Tracheal epithelial cell (primary cell): Measurements from ENCODE around the gene KCNMB3. TPM values are rescaled to one million over a fixed set of nuclear protein-coding genes. Genes with fewer than 3 reads are reported as not detected.

Experiments used
- total RNA-seq: library from RNA; depleted of rRNA; stranded (reverse); fragments of >200 nt; gene quantifications from 2 replicates; pipeline ENCODE4 v1.2.1, GENCODE V29; 2014

KCNMB3 gene
- under 0.01 and 0.21 TPM in 2 replicates for total RNA-seq

DNA sequence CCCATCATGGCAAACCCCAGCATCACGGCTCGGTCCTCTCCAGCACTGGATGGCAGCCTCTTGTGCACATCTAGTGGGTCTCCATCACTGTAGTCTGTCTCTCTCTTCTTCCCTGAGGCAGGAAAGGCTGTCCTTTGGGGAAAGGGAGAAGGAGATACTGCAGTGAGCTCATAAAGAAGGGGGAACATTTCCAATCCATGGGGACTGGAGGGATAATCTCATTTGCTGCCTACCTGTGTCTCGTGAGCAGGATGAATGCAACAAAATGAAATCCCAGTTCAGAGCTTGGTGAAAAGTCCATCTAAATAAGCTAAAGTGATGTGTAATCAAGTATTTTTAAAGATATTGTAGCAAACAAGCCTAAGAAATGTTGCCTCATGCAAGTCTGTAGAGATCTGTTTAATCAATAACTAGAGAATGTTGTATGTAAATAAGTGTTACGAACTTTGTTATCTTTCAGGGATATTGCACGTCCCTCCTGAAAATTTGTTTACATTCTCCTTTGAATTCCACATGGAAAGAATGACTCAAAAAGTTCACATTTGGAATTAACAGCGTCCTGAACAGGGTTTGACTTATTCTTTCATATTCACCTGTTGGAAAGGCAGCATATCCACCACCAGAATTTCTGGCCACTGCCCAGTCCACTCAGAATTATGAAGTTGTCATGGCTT lies at the start of gene KCNMB3:
KCNMB3 (minus strand) TSS at position 312 of the 674 bp plus-strand sequence; CDS start at position 188, 124 bp downstream.

Other genes with a start within 250 kb of the KCNMB3 start
- 11.3 and 25.4 TPM in 2 replicates for gene ZMAT3, start 179.3 kb downstream of the KCNMB3 start, total RNA-seq
- 20.0 and 23.6 TPM in 2 replicates for gene PIK3CA, start 102.8 kb downstream of the KCNMB3 start, total RNA-seq
- 40.7 and 55.8 TPM in 2 replicates for gene ZNF639, start 71.9 kb upstream of the KCNMB3 start, total RNA-seq
- 38.8 and 46.5 TPM in 2 replicates for gene MFN1, start 96.6 kb upstream of the KCNMB3 start, total RNA-seq
- 11.9 and 26.0 TPM in 2 replicates for gene GNB4, start 200.4 kb upstream of the KCNMB3 start, total RNA-seq